Heart right ventricle (tissue), 16 donors: ENCODE measurements around the gene C2CD3. TPM values are rescaled to one million over a fixed set of nuclear protein-coding genes. Genes with fewer than 3 reads are reported as not detected.

Source experiments
- ATAC-seq, 8 donors: fragments of 200-7000 bp; cut with Tn5 transposase; one replicate each; pipeline ENCODE4 v1.9.1; 2020; ENCODE audit warnings: mild to moderate bottlenecking in 8 of 8, moderate library complexity in 8 of 8, moderate number of reproducible peaks in 1 of 8
- DNase-seq, 2 donors: peaks; one replicate each; pipeline ENCODE4 v3.0.0-alpha.2; 2020
- H3K27ac ChIP-seq, 10 donors: fragments of 200-600 bp; sonication (generic) in 2 of 10; one replicate each; pipeline versions ENCODE4 v1.5.0 to v1.8.0; 2020 to 2022; ENCODE audit warnings: mild to moderate bottlenecking in 3 of 10
- H3K27me3 ChIP-seq, 7 donors: fragments of 200-600 bp; one replicate each; pipeline ENCODE4 v1.8.0; 2021 to 2022; ENCODE audit warnings: mild to moderate bottlenecking in 2 of 7
- H3K36me3 ChIP-seq, 9 donors: fragments of 200-600 bp; sonication (generic) in 1 of 9; one replicate each; pipeline versions ENCODE4 v1.5.0 to v1.8.0; 2020 to 2022; ENCODE audit warnings: mild to moderate bottlenecking in 2 of 9
- H3K4me1 ChIP-seq, 9 donors: fragments of 200-600 bp; sonication (generic) in 1 of 9; one replicate each; pipeline versions ENCODE4 v1.5.0 to v1.8.0; 2020 to 2022; ENCODE audit warnings: mild to moderate bottlenecking in 4 of 9
- H3K4me3 ChIP-seq, 10 donors: fragments of 200-600 bp; sonication (generic) in 2 of 10; one replicate each; pipeline versions ENCODE4 v1.5.0 to v1.8.0; 2020 to 2022; ENCODE audit warnings: mild to moderate bottlenecking in 7 of 10, moderate library complexity in 2 of 10
- H3K9me3 ChIP-seq, 11 donors: fragments of 200-600 bp in 10 of 11; sonication (generic) in 2 of 11; one replicate each; pipeline versions ENCODE4 v1.5.0 to v1.8.0; 2013 to 2022; ENCODE audit warnings: mild to moderate bottlenecking in 2 of 11, control low read depth in 1 of 11, moderate library complexity in 1 of 11
- CTCF ChIP-seq, 9 donors: fragments of 200-600 bp; sonication (generic) in 2 of 9; IDR thresholded peaks; one replicate each; pipeline versions ENCODE4 v1.5.0 to v1.8.0; 2021 to 2022; ENCODE audit warnings: antibody characterized with exemption in 9 of 9, mild to moderate bottlenecking in 5 of 9, moderate library complexity in 1 of 9
- WGBS, 2 donors: extraction: QIAGEN DNeasy Blood & Tissue Kit; methylation state at CpG; one replicate each; pipeline ENCODE4 v1.1.7; 2013; ENCODE audit warnings: inconsistent platforms in 1 of 2; 5-methylcytosine and 5-hydroxymethylcytosine counted together
- intact Hi-C, 10 donors: fragments of 100-400 bp; cut with DNase I; formaldehyde crosslinking; loops; one replicate each; pipeline versions ENCODE4 v1.11.1 to v1.14.2; 2022
- polyA plus RNA-seq, 2 donors: library from polyadenylated mRNA; stranded (reverse); fragments of 200-250 nt; gene quantifications; one replicate each; pipeline ENCODE4 v1.2.3, GENCODE V29; 2013
- total RNA-seq, 10 donors: library from RNA; stranded (reverse); fragmentation: NEBNext Ultra II Directional in 3 of 10; extraction: Animal tissue kit (Norgen Biotek cat#: 25700) in 3 of 10; gene quantifications; one replicate each; pipeline versions ENCODE4 v1.2.1 to v1.2.4, GENCODE V29; 2021 to 2023
- donor health status: Arrhythmogenic right ventricular cardiomyopathy.
- donor health status: ischemic (EF 13 %, LVEDD 7.1; RV severe dilation, severe dysfunction).
- donor health status: healthy with polysubstance abuse.
- donor health status: DM: no; HTN: yes; CAD: no.
- donor health status: DM: no; HTN: no; CAD: no.
- donor health status: ischemic (EF 25% LVEDD 6.9; RV normal size, moderate dysfunction).
- donor health status: ischemic (EF 25% LVEDD 5.7; RV mildly dilated, moderate dysfunction).
- donor health status: healthy.
- donor health status: DM: yes; HTN: yes; CAD: no.
- donor health status: Ischemic cardiomyopathy.
- donor health status: ischemic (EF 35%, LVEDD 5.7; RV mildly dilated, moderate dysfunction).
- donor health status: nonischemic (EF 11% LVEDD 7.7; RV severe dilation, severe dysfunction).
- donor health status: DM: yes; HTN: yes; CAD: no.
- donor health status: PGD.
- donor health status: ischemic (EF 29% LVEDD 5.4; RV normal size, mild dysfunction).
- donor health status: nonischemic (EF 23%, LVEDD 6.1; RV moderate dilation, normal function).

Gene C2CD3
- total and polyA plus RNA-seq, 12 donors: 7.8 to 14.8 (median 11.9) TPM

- no peak for TF ChIP-seq CTCF (IDR thresholded peaks at IDR 0.05)
- H3K36me3 ChIP-seq: peaks cover 0 to 53% (median 12%) of the 10 kb centered on the region in 9 donors
- WGBS, 2 donors: 92% methylated on average over 2 of the region's 2 CpGs
- H3K4me1 ChIP-seq: no peaks in the 10 kb centered on the region
- no peak for DNase-seq
- no peak overlapping the region for H3K27ac ChIP-seq
- H3K4me3 ChIP-seq: no peak overlapping the region
- no peaks in the 10 kb centered on the region for H3K9me3 ChIP-seq
- intact Hi-C loops: no loop called here
- ATAC-seq: no peak
- no peaks in the 10 kb centered on the region for H3K27me3 ChIP-seq
Measured at GRCh38 chr11:74203966-74204365, 33.2 kb upstream of the C2CD3 start.

GRCh38 chr11:74196781-74197486 lies 26.1 kb upstream of the C2CD3 start:
- Histone ChIP-seq H3K36me3 (peaks cover 0 to 3% (median 0%) of the 10 kb centered on the region in 9 donors), H3K9me3 (peaks cover 0 to 11% (median 0%) of the 10 kb centered on the region in 11 donors), H3K27ac (no peak overlapping the region), H3K4me1 (peaks cover 0 to 6% (median 0%) of the 10 kb centered on the region in 9 donors), H3K4me3 (no peak overlapping the region), H3K27me3 (no peaks in the 10 kb centered on the region)
- no peak for TF ChIP-seq CTCF (IDR thresholded peaks at IDR 0.05)
- intact Hi-C loops: no loop called here
- ATAC-seq (no peak), DNase-seq (no peak)
- WGBS, 2 donors: 97 to 99% methylated on average over 2 of the region's 2 CpGs

- H3K27ac ChIP-seq: no peak overlapping the region
- peaks cover 0 to 6% (median 0%) of the 10 kb centered on the region in 9 donors for H3K4me1 ChIP-seq
- no peak for TF ChIP-seq CTCF (IDR thresholded peaks at IDR 0.05)
- no peak overlapping the region for H3K4me3 ChIP-seq
- intact Hi-C loops: no loop called here
- H3K27me3 ChIP-seq: no peaks in the 10 kb centered on the region
- DNase-seq (no peak), ATAC-seq (no peak)
- H3K36me3 ChIP-seq: peaks cover 0 to 5% (median 0%) of the 10 kb centered on the region in 9 donors
- peaks cover 0 to 16% (median 0%) of the 10 kb centered on the region in 11 donors for H3K9me3 ChIP-seq
Measured at GRCh38 chr11:74195828-74196227, 25.0 kb upstream of the C2CD3 start.

- Histone ChIP-seq H3K9me3 (peaks cover 0 to 10% (median 0%) of the 10 kb centered on the region in 11 donors), H3K4me1 (peaks cover 0 to 12% (median 0%) of the 10 kb centered on the region in 9 donors), H3K27me3 (no peaks in the 10 kb centered on the region), H3K27ac (no peak overlapping the region), H3K4me3 (no peak overlapping the region), H3K36me3 (peaks cover 0 to 12% (median 0%) of the 10 kb centered on the region in 9 donors)
- TF ChIP-seq CTCF (IDR thresholded peaks at IDR 0.05): no peak
- WGBS, 2 donors: 82% methylated on average over 2 of the region's 2 CpGs
- DNase-seq (no peak), ATAC-seq (no peak)
- intact Hi-C loops: no loop called here
Measured at GRCh38 chr11:74185695-74186094, 14.9 kb upstream of the C2CD3 start.
